Activated CD8-positive, alpha-beta memory T cell treated with anti-CD3 and anti-CD28 coated beads, Interleukin-2, amount 50 U/mL, for 24 hours (primary cell): ENCODE data around the gene CNGA3.

ENCODE experiments used
- DNase-seq: peaks from one replicate; pipeline ENCODE4 v3.0.0-alpha.2; 2020; ENCODE audit errors: extremely low read depth

CNGA3 gene

GRCh38 chr2:98327776-98328175 is 18.5 kb upstream of the CNGA3 start:
- DNase-seq: no peak

GRCh38 chr2:98329549-98329948 is 16.7 kb upstream of the CNGA3 start:
- no peak for DNase-seq

GRCh38 chr2:98332989-98333388 is 13.3 kb upstream of the CNGA3 start:
- DNase-seq: no peak

GRCh38 chr2:98333922-98334321 is 12.3 kb upstream of the CNGA3 start:
- no peak for DNase-seq

- no peak for DNase-seq
Observed at GRCh38 chr2:98334439-98335078, 11.7 kb upstream of the CNGA3 start.

- DNase-seq: no peak
Observed at GRCh38 chr2:98335271-98335670, 11.0 kb upstream of the CNGA3 start.

- DNase-seq: no peak
Observed at GRCh38 chr2:98341241-98341640, 5.0 kb upstream of the CNGA3 start.

- DNase-seq: no peak
Observed at GRCh38 chr2:98343285-98343684, 3.0 kb upstream of the CNGA3 start.

GRCh38 chr2:98347298-98348065 is 1.2 kb downstream of the CNGA3 start:
- no peak for DNase-seq

GRCh38 chr2:98348066-98348561 is 1.9 kb downstream of the CNGA3 start:
- no peak for DNase-seq

- DNase-seq: no peak
Observed at GRCh38 chr2:98350411-98350810, 4.2 kb downstream of the CNGA3 start.

- DNase-seq: no peak
Observed at GRCh38 chr2:98355881-98356280, 9.6 kb downstream of the CNGA3 start.

GRCh38 chr2:98356729-98357128 is 10.5 kb downstream of the CNGA3 start:
- no peak for DNase-seq

GRCh38 chr2:98357849-98358248 is 11.6 kb downstream of the CNGA3 start:
- no peak for DNase-seq

GRCh38 chr2:98359986-98360385 is 13.7 kb downstream of the CNGA3 start:
- no peak for DNase-seq

- DNase-seq: no peak
Observed at GRCh38 chr2:98367721-98368120, 21.5 kb downstream of the CNGA3 start.

GRCh38 chr2:98369710-98370239 is 23.5 kb downstream of the CNGA3 start:
- DNase-seq: no peak

- no peak for DNase-seq
Observed at GRCh38 chr2:98372121-98372520, 25.9 kb downstream of the CNGA3 start.

GRCh38 chr2:98372579-98372978 is 26.3 kb downstream of the CNGA3 start:
- DNase-seq: no peak

- no peak for DNase-seq
Observed at GRCh38 chr2:98374286-98374685, 28.0 kb downstream of the CNGA3 start.

GRCh38 chr2:98374958-98375570 is 28.8 kb downstream of the CNGA3 start:
- no peak for DNase-seq

- no peak for DNase-seq
Observed at GRCh38 chr2:98376301-98376910, 30.1 kb downstream of the CNGA3 start.
